ENCODE results near the gene KAZN. TPM values are rescaled to one million over a fixed set of nuclear protein-coding genes. Genes with fewer than 3 reads are reported as not detected.
"Not testable (repeated sequence)": the region's sequence is repeated elsewhere in the genome, so short reads cannot be mapped to it uniquely, and the experiment has no call there.

Gene KAZN
- total and polyA plus RNA-seq, 4 experiments from 2014 or later: 0.08 to 0.47 TPM; not detected in 2

DNA sequence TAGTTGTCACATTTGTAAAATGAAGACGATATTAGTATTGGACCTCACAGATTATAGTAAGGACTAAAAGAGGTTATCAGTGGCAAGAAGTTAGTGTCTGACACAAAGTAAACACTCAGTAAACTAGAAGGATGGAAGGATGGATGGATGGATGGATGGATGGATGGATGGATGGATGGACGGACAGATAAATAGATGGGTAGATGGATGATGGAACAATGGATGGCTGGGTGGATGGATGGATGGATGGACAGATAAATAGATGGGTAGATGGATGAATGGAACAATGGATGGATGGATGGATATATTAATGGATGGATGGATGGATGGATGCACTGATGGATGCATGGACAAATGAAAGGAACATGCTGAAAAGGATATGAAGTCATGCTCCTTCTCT, 22.3 kb upstream of the KAZN start:
- H3K27ac ChIP-seq (ENCODE audit: low read depth, low read length): no peak overlapping the region
- no peaks in the 10 kb centered on the region for H3K4me1 ChIP-seq (ENCODE audit: insufficient read depth, low read length)
- no peaks in the 10 kb centered on the region for H3K27me3 ChIP-seq (ENCODE audit: insufficient read depth, low read length)
- H3K36me3 Mint-ChIP-seq: no peaks in the 10 kb centered on the region
- H3K4me3 ChIP-seq (ENCODE audit: low read length in 2 of 2): no peak overlapping the region
- H3K4me3 Mint-ChIP-seq: no peak overlapping the region
- intact Hi-C loops (cut with micrococcal nuclease): no loop called here
- peaks cover under 1 to 13% (median 4%) of the 10 kb centered on the region in 8 donors for H3K9me3 Mint-ChIP-seq
- H3K4me1 Mint-ChIP-seq: no peaks in the 10 kb centered on the region
- H3K9me3 ChIP-seq (ENCODE audit: control insufficient read depth in 1 of 2, low read length in 2 of 2): no peaks in the 10 kb centered on the region
- DNase-seq: no peak
- no peak overlapping the region for H3K27ac Mint-ChIP-seq
- POLR2A ChIA-PET (ENCODE audit: partially characterized antibody): no interaction called here
- H3K27me3 Mint-ChIP-seq: peaks cover 6 to 7% of the 10 kb centered on the region in 2 donors
- CTCF ChIA-PET (ENCODE audit: partially characterized antibody): no interaction called here
- H3K36me3 ChIP-seq (ENCODE audit: insufficient read depth, low read length): no peaks in the 10 kb centered on the region

DNA sequence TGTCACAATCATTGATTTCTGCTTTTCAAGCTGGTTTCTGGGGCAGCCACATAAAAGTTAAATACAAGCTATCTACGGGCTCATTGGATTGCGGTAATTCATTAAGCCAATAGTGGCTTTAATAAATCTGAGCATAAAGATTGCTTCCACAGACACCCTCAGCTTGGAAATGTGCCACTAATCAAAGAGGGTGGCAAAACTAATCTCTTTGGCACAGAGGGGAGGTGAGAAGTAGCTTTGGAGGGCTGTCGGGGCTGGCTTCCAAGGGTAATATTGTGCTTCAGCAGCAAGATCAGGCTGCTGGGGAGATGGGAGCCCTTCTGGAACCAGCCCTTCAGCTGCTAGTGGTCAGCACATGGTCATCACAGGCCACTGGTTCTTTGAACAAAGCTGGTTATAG, 21.2 kb upstream of the KAZN start:
- H3K4me1 ChIP-seq (ENCODE audit: insufficient read depth, low read length): no peaks in the 10 kb centered on the region
- ChIA-PET POLR2A (ENCODE audit: partially characterized antibody) (no interaction called here), CTCF (ENCODE audit: partially characterized antibody) (no interaction called here)
- Mint-ChIP-seq H3K27ac (no peak overlapping the region), H3K27me3 (peaks cover 6 to 8% of the 10 kb centered on the region in 2 donors), H3K36me3 (no peaks in the 10 kb centered on the region), H3K9me3 (peaks cover 2 to 21% (median 7%) of the 10 kb centered on the region in 8 donors), H3K4me1 (no peaks in the 10 kb centered on the region), H3K4me3 (no peak overlapping the region)
- H3K4me3 ChIP-seq (ENCODE audit: low read length in 2 of 2): no peak overlapping the region
- H3K9me3 ChIP-seq (ENCODE audit: control insufficient read depth in 1 of 2, low read length in 2 of 2): no peaks in the 10 kb centered on the region
- no peak for DNase-seq
- no peak overlapping the region for H3K27ac ChIP-seq (ENCODE audit: low read depth, low read length)
- H3K27me3 ChIP-seq (ENCODE audit: insufficient read depth, low read length): no peaks in the 10 kb centered on the region
- H3K36me3 ChIP-seq (ENCODE audit: insufficient read depth, low read length): no peaks in the 10 kb centered on the region
- intact Hi-C loops (cut with micrococcal nuclease): no loop called here

DNA sequence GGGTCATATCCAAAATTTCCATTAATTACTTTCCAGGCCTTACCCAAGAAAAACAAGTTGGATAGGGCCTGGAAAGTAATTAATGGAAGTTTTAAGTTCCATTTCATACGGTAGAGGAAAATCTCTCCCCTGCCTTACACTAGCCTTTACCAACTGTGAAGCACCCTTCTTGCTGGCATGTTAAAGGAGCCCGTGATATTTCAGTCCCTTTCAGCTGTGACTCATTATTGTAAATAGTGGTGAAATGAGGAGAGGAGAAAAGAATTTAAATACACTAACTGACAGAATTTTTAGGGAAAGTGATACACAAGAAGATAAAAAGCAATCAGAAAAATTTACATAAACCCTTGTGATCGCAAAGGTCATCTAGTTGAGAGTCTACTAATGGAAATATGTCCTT, 20.3 kb upstream of the KAZN start:
- CTCF ChIA-PET (ENCODE audit: partially characterized antibody): no interaction called here

DNA sequence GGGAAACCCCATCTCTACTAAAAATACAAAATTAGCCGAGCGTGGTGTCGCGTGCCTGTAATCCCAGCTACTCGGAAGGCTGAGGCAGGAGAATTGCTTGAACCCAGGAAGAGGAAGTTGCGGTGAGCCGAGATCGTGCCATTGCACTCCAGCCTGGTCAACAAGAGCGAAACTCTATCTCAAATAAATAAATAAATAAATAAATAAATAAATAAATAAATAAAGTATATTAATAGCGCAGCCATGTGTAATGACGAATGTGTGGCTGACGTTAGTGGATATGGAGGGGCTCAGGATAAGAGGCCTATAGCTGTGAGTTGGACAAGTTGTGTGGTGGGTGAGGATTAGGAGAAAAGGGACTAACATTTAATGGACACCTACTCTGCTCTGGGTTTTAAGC, 18.2 kb upstream of the KAZN start:
- H3K4me1 ChIP-seq (ENCODE audit: insufficient read depth, low read length); H3K4me1 Mint-ChIP-seq; H3K27me3 ChIP-seq (ENCODE audit: insufficient read depth, low read length); DNase-seq; H3K27ac Mint-ChIP-seq; intact Hi-C loops (cut with micrococcal nuclease); H3K36me3 ChIP-seq (ENCODE audit: insufficient read depth, low read length); CTCF ChIA-PET (ENCODE audit: partially characterized antibody); H3K4me3 ChIP-seq (ENCODE audit: low read length in 2 of 2); H3K4me3 Mint-ChIP-seq; H3K9me3 ChIP-seq (ENCODE audit: control insufficient read depth in 1 of 2, low read length in 2 of 2); H3K27ac ChIP-seq (ENCODE audit: low read depth, low read length); H3K27me3 Mint-ChIP-seq; H3K36me3 Mint-ChIP-seq; POLR2A ChIA-PET (ENCODE audit: partially characterized antibody): not testable (repeated sequence)
- H3K9me3 Mint-ChIP-seq: peaks cover 2 to 22% (median 7%) of the 10 kb centered on the region in 8 donors

More for the DNA sequence above, 20.3 kb upstream of the KAZN start:
- H3K27me3 ChIP-seq (ENCODE audit: insufficient read depth, low read length): no peaks in the 10 kb centered on the region
- POLR2A ChIA-PET (ENCODE audit: partially characterized antibody): no interaction called here
- no peaks in the 10 kb centered on the region for H3K9me3 ChIP-seq (ENCODE audit: control insufficient read depth in 1 of 2, low read length in 2 of 2)
- H3K36me3 Mint-ChIP-seq: no peaks in the 10 kb centered on the region
- no peaks in the 10 kb centered on the region for H3K36me3 ChIP-seq (ENCODE audit: insufficient read depth, low read length)
- no peak overlapping the region for H3K4me3 ChIP-seq (ENCODE audit: low read length in 2 of 2)
- intact Hi-C loops (cut with micrococcal nuclease): no loop called here
- H3K9me3 Mint-ChIP-seq: peaks cover 4 to 27% (median 7%) of the 10 kb centered on the region in 8 donors
- H3K4me1 ChIP-seq (ENCODE audit: insufficient read depth, low read length): no peaks in the 10 kb centered on the region
- no peak for DNase-seq
- H3K27ac ChIP-seq (ENCODE audit: low read depth, low read length): no peak overlapping the region
- peaks cover 6 to 8% of the 10 kb centered on the region in 2 donors for H3K27me3 Mint-ChIP-seq
- H3K4me1 Mint-ChIP-seq: no peaks in the 10 kb centered on the region
- H3K27ac Mint-ChIP-seq: no peak overlapping the region
- H3K4me3 Mint-ChIP-seq: no peak overlapping the region

DNA sequence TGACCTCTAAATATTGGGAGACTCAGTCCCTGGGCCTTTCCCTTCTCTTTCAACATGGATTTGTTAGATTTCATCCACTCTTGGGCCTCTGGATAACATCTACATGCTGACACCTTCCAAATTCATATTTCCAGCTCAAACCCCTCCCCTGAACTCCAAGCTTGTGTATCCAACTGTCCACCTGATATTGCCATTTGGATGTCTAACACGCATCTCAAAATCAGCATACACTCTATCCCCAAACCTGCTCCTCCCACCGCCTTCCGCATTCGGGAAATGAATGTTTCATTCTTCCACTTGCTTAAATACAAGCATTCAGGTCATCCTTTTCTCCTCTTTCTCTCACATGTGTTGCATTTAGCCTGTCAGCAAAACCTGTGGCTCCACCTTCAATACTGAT, 17.5 kb upstream of the KAZN start:
- ChIA-PET POLR2A (ENCODE audit: partially characterized antibody) (no interaction called here), CTCF (ENCODE audit: partially characterized antibody) (no interaction called here)
- H3K4me1 ChIP-seq (ENCODE audit: insufficient read depth, low read length): no peaks in the 10 kb centered on the region
- H3K27ac Mint-ChIP-seq: no peak overlapping the region
- peaks cover 2 to 25% (median 8%) of the 10 kb centered on the region in 8 donors for H3K9me3 Mint-ChIP-seq
- intact Hi-C loops (cut with micrococcal nuclease): no loop called here
- H3K27me3 Mint-ChIP-seq: peaks cover 1 to 4% of the 10 kb centered on the region in 2 donors
- H3K36me3 Mint-ChIP-seq: no peaks in the 10 kb centered on the region
- no peaks in the 10 kb centered on the region for H3K9me3 ChIP-seq (ENCODE audit: control insufficient read depth in 1 of 2, low read length in 2 of 2)
- H3K27ac ChIP-seq (ENCODE audit: low read depth, low read length): no peak overlapping the region
- DNase-seq: no peak
- no peaks in the 10 kb centered on the region for H3K4me1 Mint-ChIP-seq
- H3K36me3 ChIP-seq (ENCODE audit: insufficient read depth, low read length): no peaks in the 10 kb centered on the region
- no peak overlapping the region for H3K4me3 ChIP-seq (ENCODE audit: low read length in 2 of 2)
- no peak overlapping the region for H3K4me3 Mint-ChIP-seq
- no peaks in the 10 kb centered on the region for H3K27me3 ChIP-seq (ENCODE audit: insufficient read depth, low read length)

DNA sequence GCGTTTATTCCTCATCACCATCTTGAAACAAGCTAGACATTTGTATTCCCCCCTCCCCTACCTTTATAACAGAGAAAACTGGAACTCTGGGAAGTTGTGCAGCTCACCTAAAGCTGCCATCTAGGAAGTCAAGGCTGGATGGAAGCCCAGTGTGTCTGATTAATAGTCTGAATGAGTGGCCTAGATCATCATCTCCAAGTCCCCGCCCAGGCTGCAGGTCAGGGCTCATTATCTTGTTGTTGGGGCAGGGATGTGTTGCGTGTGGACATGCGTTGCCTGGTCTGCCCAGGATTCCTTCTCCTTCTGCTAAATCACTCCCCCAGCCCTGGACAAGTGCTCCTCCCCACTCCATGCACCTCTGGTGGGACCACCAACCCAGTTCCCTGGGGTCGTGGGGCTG, 14.7 kb upstream of the KAZN start:
- H3K36me3 Mint-ChIP-seq: no peaks in the 10 kb centered on the region
- POLR2A ChIA-PET (ENCODE audit: partially characterized antibody): no interaction called here
- CTCF ChIA-PET (ENCODE audit: partially characterized antibody): no interaction called here

DNA sequence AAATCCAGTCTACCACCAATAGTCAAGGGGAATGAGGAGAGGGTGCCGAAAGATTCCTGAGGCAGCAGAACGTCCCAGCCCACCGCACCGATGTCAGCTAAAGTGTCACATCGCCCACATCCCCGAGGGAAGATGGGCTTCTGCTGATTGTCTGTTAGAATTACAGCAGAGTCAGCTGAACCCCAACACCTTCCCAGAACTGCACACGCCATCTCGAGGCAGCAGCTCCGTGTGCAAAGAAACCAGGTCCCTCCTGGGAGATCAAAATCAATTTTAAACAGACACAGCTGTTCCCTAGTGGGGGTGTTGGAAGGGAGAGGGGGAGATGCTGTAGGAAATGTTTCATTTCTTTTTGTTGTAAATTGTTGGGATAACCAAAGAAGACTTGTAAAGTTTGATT, 12.8 kb upstream of the KAZN start:
- no peaks in the 10 kb centered on the region for H3K36me3 Mint-ChIP-seq
- ChIA-PET CTCF (ENCODE audit: partially characterized antibody) (no interaction called here), POLR2A (ENCODE audit: partially characterized antibody) (no interaction called here)
- H3K4me1 Mint-ChIP-seq: no peaks in the 10 kb centered on the region
- no peaks in the 10 kb centered on the region for H3K27me3 ChIP-seq (ENCODE audit: insufficient read depth, low read length)
- intact Hi-C loops (cut with micrococcal nuclease): no loop called here
- peaks cover 1 to 5% of the 10 kb centered on the region in 2 donors for H3K27me3 Mint-ChIP-seq
- no peak overlapping the region for H3K27ac ChIP-seq (ENCODE audit: low read depth, low read length)
- no peak overlapping the region for H3K4me3 ChIP-seq (ENCODE audit: low read length in 2 of 2)
- no peak overlapping the region for H3K4me3 Mint-ChIP-seq
- no peak for DNase-seq
- no peaks in the 10 kb centered on the region for H3K9me3 ChIP-seq (ENCODE audit: control insufficient read depth in 1 of 2, low read length in 2 of 2)
- no peaks in the 10 kb centered on the region for H3K4me1 ChIP-seq (ENCODE audit: insufficient read depth, low read length)
- no peak overlapping the region for H3K27ac Mint-ChIP-seq
- no peaks in the 10 kb centered on the region for H3K36me3 ChIP-seq (ENCODE audit: insufficient read depth, low read length)
- H3K9me3 Mint-ChIP-seq: peaks cover 2 to 22% (median 7%) of the 10 kb centered on the region in 8 donors

More for the DNA sequence above, 14.7 kb upstream of the KAZN start:
- no peaks in the 10 kb centered on the region for H3K4me1 ChIP-seq (ENCODE audit: insufficient read depth, low read length)
- H3K4me1 Mint-ChIP-seq: no peaks in the 10 kb centered on the region
- peaks cover 0 to 5% of the 10 kb centered on the region in 2 donors for H3K27me3 Mint-ChIP-seq
- no peaks in the 10 kb centered on the region for H3K9me3 ChIP-seq (ENCODE audit: control insufficient read depth in 1 of 2, low read length in 2 of 2)
- H3K4me3 ChIP-seq (ENCODE audit: low read length in 2 of 2): no peak overlapping the region
- no peak overlapping the region for H3K27ac Mint-ChIP-seq
- intact Hi-C loops (cut with micrococcal nuclease): no loop called here
- H3K36me3 ChIP-seq (ENCODE audit: insufficient read depth, low read length): no peaks in the 10 kb centered on the region
- no peaks in the 10 kb centered on the region for H3K27me3 ChIP-seq (ENCODE audit: insufficient read depth, low read length)
- peaks cover 2 to 25% (median 7%) of the 10 kb centered on the region in 8 donors for H3K9me3 Mint-ChIP-seq
- no peak overlapping the region for H3K27ac ChIP-seq (ENCODE audit: low read depth, low read length)
- no peak overlapping the region for H3K4me3 Mint-ChIP-seq
- DNase-seq: no peak
